ENCODE data around the gene HIF3A.

GRCh38 chr19:46341937-46342336 lies 45.1 kb downstream of the HIF3A start:
- no peak for TF ChIP-seq CTCF (IDR thresholded peaks at IDR 0.05; ENCODE audit: insufficient read depth, low read depth, low read length)
- no peak for TF ChIP-seq EZH2 (IDR thresholded peaks at IDR 0.05; ENCODE audit: insufficient read depth, low read length)

All from astrocyte (in vitro differentiated cells and primary cell).